Astrocyte of the spinal cord (primary cell): Measurements from ENCODE around the gene SETD3.

Experiments used
- DNase-seq: peaks from one replicate; pipeline ENCODE4 v3.0.0; 2011; ENCODE audit warnings: low read depth, low spot score
- H3K4me3 ChIP-seq: 2 replicates; pipeline ENCODE4 v1.5.1; 2011; ENCODE audit warnings: low read depth, mild to moderate bottlenecking, low read length, moderate library complexity
- in situ Hi-C: cut with HindIII; loops from 2 replicates; pipeline ENCODE4 v1.10.0; 2017; ENCODE audit warnings: low sequenced_read_pairs
- TF ChIP-seq, protein P1 (sequence below): IDR thresholded peaks from 2 replicates; pipeline ENCODE4 v1.5.1; 2012; ENCODE audit warnings: low read depth, mild to moderate bottlenecking, low read length, inconsistent platforms

The SETD3 gene

GRCh38 chr14:99427632-99428300, 52.9 kb downstream of the SETD3 start:
- in situ Hi-C loops: no loop called here
- TF ChIP-seq, protein P1, sequence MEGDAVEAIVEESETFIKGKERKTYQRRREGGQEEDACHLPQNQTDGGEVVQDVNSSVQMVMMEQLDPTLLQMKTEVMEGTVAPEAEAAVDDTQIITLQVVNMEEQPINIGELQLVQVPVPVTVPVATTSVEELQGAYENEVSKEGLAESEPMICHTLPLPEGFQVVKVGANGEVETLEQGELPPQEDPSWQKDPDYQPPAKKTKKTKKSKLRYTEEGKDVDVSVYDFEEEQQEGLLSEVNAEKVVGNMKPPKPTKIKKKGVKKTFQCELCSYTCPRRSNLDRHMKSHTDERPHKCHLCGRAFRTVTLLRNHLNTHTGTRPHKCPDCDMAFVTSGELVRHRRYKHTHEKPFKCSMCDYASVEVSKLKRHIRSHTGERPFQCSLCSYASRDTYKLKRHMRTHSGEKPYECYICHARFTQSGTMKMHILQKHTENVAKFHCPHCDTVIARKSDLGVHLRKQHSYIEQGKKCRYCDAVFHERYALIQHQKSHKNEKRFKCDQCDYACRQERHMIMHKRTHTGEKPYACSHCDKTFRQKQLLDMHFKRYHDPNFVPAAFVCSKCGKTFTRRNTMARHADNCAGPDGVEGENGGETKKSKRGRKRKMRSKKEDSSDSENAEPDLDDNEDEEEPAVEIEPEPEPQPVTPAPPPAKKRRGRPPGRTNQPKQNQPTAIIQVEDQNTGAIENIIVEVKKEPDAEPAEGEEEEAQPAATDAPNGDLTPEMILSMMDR: no peak
- H3K4me3 ChIP-seq: no peak overlapping the region
- peak; percentile 17 for DNase-seq

DNA sequence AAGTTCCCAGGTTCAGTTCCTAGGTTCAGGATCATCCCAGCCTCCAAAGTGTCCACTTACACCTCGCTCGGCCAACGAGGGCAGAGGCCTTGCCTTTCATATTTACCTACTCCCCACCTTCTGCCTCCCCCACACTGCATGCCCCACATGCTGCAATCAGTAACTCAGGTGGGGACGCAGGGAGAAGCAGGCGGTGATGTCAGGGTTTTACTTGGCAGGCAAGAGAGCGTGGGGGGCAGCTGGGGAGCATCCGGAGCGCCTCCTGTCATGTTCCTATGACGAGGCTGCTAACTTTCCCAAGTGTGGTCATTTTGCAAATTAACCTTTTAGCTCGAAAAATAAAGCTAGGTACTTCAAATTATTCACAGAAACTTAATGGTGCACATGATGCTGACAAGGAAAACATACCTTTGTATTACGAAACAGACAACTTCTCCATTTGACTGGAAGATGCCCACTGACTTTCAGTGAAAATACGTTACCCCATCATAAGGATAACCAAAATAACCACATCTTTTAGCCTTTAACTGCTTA, 53.8 kb downstream of the SETD3 start:
- TF ChIP-seq, protein P1: no peak
- DNase-seq: no peak
- H3K4me3 ChIP-seq: no peak overlapping the region
- in situ Hi-C loops: no loop called here

DNA sequence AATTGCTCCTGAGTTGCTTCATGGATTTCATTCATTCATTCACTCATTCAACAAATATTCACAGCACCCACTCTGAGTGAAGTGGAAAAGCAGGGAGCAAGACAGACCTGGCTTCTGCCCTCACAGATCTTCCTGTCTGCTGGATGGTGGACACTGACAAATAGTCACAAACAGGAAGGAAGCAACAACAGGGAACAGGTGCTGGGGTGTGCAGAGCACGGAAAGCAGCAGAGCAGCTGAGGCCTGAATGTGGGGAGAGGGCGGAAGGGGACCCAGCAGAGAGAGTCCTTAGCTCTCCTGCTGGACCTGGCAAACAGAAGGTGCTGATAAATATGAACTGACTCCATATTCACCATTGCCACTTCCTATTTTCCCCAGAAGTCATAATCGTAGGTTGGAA, 54.4 kb downstream of the SETD3 start:
- H3K4me3 ChIP-seq: no peak overlapping the region
- in situ Hi-C loops: no loop called here
- TF ChIP-seq, protein P1: no peak
- no peak for DNase-seq

GRCh38 chr14:99425272-99425681, 55.4 kb downstream of the SETD3 start:
- in situ Hi-C loops: no loop called here
- no peak overlapping the region for H3K4me3 ChIP-seq
- TF ChIP-seq, protein P1: no peak
- no peak for DNase-seq

GRCh38 chr14:99424306-99424877, 56.3 kb downstream of the SETD3 start:
- H3K4me3 ChIP-seq: no peak overlapping the region
- in situ Hi-C loops: no loop called here
- TF ChIP-seq, protein P1: no peak
- no peak for DNase-seq

- in situ Hi-C loops: no loop called here
- H3K4me3 ChIP-seq: no peak overlapping the region
- DNase-seq: no peak
- TF ChIP-seq, protein P1: no peak
These were observed 57.2 kb downstream of the SETD3 start for GRCh38 chr14:99423434-99423833.
